ENCODE data around the gene MORF4L2. TPM values are rescaled to one million over a fixed set of nuclear protein-coding genes. Genes with fewer than 3 reads are reported as not detected.
A peak's percentile ranks its signal among the peaks of the same experiment; 100 is the strongest.

The MORF4L2 gene
- total RNA-seq, 3 donors from 2014 or later = 140 to 183 (median 181) TPM

DNA sequence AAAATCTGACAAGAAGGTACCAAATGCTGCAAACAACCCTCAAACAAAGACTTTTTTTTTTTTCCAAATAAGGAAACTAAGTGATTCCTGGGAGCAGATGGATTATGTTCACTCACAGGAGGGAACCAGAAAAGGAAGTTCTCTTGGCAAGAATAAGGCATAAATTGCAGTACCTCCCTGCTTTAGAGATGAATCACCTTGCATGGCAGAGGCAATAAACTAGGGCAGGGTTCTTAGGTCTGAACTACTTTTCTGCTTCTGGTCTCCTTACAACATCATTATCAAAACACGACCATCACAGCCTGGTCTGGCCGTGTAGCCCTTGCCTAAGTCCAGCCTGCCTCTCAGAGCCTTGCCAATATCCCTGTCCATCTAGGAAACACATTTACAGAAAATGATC is 30.5 kb upstream of the MORF4L2 start:
- intact Hi-C loops (cut with DNase I, micrococcal nuclease) = no loop called here
- no peaks in the 10 kb centered on the region for H3K9me3 ChIP-seq
- DNase-seq (peak in 1 of 3 donors; percentile 21), ATAC-seq (peak; percentile 95)
- TF ChIP-seq, protein P1, sequence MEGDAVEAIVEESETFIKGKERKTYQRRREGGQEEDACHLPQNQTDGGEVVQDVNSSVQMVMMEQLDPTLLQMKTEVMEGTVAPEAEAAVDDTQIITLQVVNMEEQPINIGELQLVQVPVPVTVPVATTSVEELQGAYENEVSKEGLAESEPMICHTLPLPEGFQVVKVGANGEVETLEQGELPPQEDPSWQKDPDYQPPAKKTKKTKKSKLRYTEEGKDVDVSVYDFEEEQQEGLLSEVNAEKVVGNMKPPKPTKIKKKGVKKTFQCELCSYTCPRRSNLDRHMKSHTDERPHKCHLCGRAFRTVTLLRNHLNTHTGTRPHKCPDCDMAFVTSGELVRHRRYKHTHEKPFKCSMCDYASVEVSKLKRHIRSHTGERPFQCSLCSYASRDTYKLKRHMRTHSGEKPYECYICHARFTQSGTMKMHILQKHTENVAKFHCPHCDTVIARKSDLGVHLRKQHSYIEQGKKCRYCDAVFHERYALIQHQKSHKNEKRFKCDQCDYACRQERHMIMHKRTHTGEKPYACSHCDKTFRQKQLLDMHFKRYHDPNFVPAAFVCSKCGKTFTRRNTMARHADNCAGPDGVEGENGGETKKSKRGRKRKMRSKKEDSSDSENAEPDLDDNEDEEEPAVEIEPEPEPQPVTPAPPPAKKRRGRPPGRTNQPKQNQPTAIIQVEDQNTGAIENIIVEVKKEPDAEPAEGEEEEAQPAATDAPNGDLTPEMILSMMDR (IDR thresholded peaks at IDR 0.05) = no peak
- H3K4me1 ChIP-seq (ENCODE audit: low read depth) = peaks cover 3% of the 10 kb centered on the region
- H3K36me3 ChIP-seq (ENCODE audit: low read depth) = no peaks in the 10 kb centered on the region
- no peak overlapping the region for H3K4me3 ChIP-seq

DNA sequence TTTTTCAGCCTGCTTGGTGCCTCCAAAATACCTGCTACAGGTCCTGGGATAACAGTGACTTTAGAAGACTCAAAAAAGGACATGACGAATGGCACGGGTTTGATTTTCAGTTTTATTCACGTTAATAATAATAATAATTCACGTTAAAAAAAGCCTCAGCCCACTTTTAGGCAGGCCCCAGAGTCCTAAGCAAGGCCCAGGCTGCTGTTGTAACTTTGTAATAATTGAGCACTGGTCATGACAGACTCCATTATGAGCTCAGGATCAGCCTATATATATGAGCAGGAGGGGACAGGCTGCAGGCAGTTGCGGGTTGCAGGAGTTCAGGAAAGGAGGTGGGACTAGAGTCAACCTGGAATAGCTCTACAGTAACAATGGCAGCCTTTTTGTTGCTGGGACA is 24.1 kb upstream of the MORF4L2 start, which contains the start of gene TMEM31:
TSS of gene TMEM31 (plus strand) at position 301 of the 400 bp plus-strand sequence. CDS start 1,350 bp downstream, outside the sequence.
- TF ChIP-seq, protein P1 (IDR thresholded peaks at IDR 0.05) = no peak
- Histone ChIP-seq H3K4me3 (no peak within 1 kb of the TSS), H3K4me1 (ENCODE audit: low read depth) (no peaks in the 10 kb centered on the region), H3K36me3 (ENCODE audit: low read depth) (no peaks in the 10 kb centered on the region), H3K9me3 (no peaks in the 10 kb centered on the region)
- no peak for DNase-seq
- no peak for ATAC-seq
- intact Hi-C loops (cut with DNase I, micrococcal nuclease) = no loop called here

DNA sequence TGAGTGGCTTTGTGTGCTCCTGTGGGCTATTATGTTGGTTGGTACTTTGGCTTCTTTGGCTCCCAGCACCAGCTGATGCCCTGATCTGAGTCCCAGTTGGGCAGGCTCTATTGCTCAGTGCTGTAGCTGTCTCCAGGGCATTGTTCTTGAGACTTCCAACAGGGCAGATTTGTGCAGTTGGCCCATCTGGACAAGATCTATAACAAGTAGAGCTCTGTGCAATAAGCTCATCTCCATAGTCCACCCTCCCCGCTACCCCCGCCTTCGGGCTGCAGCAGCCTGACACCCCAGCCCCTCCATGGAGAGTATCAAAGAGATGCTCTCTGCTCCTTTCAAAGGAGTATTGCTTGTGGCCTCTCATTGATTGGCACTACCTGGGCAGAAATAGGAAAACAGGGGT is 18.4 kb upstream of the MORF4L2 start:
- TF ChIP-seq, protein P1 (IDR thresholded peaks at IDR 0.05) = no peak
- H3K36me3 ChIP-seq (ENCODE audit: low read depth) = no peaks in the 10 kb centered on the region
- intact Hi-C loops (cut with DNase I, micrococcal nuclease) = no loop called here

DNA sequence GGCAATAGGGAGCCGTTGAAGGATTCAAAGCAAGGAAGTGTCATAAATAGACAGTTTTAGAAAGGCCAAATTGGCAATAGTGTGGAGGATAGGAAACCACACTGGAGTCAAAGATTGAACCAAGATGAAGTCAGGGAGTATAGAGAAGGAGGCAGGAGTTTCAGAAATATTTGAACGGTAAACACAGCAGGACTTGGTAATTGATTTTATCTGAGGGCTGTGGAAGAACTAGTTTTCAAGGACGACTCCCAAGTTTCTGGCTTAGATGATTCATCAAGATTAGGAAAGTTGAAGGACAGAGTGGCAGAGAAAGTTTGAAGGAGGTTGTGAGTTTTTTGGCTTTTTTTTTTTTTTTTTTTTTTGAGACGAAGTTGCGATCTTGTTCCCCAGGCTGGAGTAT is 12.7 kb upstream of the MORF4L2 start:
- Histone ChIP-seq H3K4me3 (no peak overlapping the region), H3K36me3 (ENCODE audit: low read depth) (no peaks in the 10 kb centered on the region), H3K9me3 (no peaks in the 10 kb centered on the region), H3K4me1 (ENCODE audit: low read depth) (no peaks in the 10 kb centered on the region)
- intact Hi-C loops (cut with DNase I, micrococcal nuclease) = no loop called here
- no peak for ATAC-seq
- TF ChIP-seq, protein P1 (IDR thresholded peaks at IDR 0.05) = no peak
- no peak for DNase-seq

More for the DNA sequence above, 18.4 kb upstream of the MORF4L2 start:
- Histone ChIP-seq H3K4me1 (ENCODE audit: low read depth) (no peaks in the 10 kb centered on the region), H3K4me3 (no peak overlapping the region), H3K9me3 (no peaks in the 10 kb centered on the region)
- ATAC-seq (no peak), DNase-seq (no peak)

DNA sequence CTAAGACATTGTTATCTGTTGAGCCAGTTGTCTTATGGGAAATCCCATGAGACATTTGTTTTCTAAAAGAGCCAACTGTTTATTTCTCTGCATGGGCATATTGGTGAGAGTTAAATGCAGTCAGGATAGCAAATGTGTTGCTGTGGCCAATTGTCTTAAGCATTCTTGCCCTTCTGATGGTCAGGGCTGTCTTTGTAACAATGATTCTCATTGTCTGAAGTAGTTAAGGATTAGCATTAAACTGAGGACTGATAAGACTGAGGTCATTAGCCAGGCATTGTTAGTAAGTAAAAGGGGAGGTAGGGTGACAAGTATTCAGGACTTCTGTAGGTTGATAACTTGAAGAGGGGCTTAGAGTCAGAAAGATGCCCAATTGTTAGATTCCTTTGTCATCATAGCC is 11.2 kb upstream of the MORF4L2 start:
- no peaks in the 10 kb centered on the region for H3K4me1 ChIP-seq (ENCODE audit: low read depth)
- TF ChIP-seq, protein P1 (IDR thresholded peaks at IDR 0.05) = no peak
- no peaks in the 10 kb centered on the region for H3K9me3 ChIP-seq
- H3K36me3 ChIP-seq (ENCODE audit: low read depth) = no peaks in the 10 kb centered on the region
- DNase-seq (no peak), ATAC-seq (no peak)
- H3K4me3 ChIP-seq = no peak overlapping the region
- intact Hi-C loops (cut with DNase I, micrococcal nuclease) = no loop called here

DNA sequence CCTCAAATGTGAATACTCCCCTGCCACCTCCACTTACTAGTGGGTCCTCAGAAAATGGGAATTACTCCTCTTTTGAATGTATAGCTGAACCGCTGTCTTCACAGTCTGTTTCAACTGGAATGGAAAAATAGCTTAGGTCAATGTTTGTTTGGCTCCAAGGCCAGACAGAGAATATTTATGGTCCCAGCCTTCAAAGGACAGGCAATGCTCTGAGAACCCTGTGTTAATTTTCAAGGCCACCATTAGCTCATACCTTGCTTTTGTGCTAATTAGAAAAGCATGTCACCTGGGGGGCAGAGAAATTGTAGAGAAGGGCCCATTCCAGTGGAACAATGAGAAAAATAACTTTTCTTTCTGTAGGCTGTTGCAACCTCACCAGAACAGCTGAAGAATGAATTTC is 4.6 kb upstream of the MORF4L2 start:
- no peak overlapping the region for H3K4me3 ChIP-seq
- H3K9me3 ChIP-seq = no peaks in the 10 kb centered on the region
- no peak for ATAC-seq
- H3K36me3 ChIP-seq (ENCODE audit: low read depth) = no peaks in the 10 kb centered on the region
- TF ChIP-seq, protein P1 (IDR thresholded peaks at IDR 0.05) = no peak
- no peaks in the 10 kb centered on the region for H3K4me1 ChIP-seq (ENCODE audit: low read depth)
- no peak for DNase-seq
- intact Hi-C loops (cut with DNase I, micrococcal nuclease) = no loop called here
